ENCODE data around the gene SFT2D1.

The SFT2D1 gene

DNA sequence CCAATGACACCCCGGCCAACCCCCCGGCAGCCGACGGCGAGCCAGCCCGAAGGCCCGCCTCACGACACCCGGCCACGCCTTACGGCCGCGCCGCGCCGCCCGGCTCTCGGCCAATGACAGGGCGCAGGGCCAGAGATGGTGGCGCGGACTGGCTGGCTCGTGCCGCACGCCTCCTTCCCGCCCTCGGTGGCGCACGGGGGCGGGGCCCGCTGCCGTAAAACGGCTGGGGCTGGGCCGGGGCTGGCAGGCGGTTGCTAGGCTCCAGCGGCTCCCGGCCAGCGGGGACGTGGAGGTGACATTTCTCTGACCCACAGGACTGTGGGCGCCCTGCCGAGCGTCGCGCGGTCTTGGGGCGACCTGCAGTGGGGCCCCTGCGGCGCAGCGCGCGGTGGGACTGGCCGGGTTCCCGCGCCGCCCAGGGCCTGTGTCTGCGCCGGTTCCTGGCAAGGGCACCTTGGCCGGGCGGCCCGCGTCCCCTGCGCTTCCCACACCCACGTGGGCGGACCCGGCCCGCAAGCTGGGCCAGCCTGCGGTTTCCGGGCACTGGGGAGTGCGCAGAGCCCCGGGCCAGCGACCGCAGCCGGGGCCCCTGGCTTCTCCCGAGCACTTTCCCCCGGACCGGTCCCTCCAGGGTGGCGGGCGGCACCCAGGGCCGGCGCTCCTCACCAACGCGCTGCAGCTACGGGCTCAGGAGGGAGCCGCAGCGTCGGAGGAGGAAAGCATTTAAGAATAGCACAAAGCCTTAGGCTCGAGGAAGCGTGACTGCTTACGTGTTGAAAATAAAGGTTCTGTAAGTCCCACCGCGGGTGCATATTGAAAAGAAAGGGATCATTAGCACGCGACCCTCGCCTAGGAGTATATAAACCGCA lies 40.8 kb upstream of the SFT2D1 start, which contains the start of gene MPC1:
Gene MPC1 (minus strand): TSS at position 8 of the 869 bp plus-strand sequence. CDS start 64 bp downstream, outside the sequence.
- ChIA-PET POLR2A (no interaction called here), CTCF (interaction anchor here (1.2 to 10.5 kb wide), 4 partner anchors 16 to 70 kb away, joined by 3 to 76 read pairs (median 4); no protein-coding TSS in a partner anchor)
- DNase-seq (ENCODE audit: extremely low spot score), result peak; percentile 97
- TF ChIP-seq, protein P1, sequence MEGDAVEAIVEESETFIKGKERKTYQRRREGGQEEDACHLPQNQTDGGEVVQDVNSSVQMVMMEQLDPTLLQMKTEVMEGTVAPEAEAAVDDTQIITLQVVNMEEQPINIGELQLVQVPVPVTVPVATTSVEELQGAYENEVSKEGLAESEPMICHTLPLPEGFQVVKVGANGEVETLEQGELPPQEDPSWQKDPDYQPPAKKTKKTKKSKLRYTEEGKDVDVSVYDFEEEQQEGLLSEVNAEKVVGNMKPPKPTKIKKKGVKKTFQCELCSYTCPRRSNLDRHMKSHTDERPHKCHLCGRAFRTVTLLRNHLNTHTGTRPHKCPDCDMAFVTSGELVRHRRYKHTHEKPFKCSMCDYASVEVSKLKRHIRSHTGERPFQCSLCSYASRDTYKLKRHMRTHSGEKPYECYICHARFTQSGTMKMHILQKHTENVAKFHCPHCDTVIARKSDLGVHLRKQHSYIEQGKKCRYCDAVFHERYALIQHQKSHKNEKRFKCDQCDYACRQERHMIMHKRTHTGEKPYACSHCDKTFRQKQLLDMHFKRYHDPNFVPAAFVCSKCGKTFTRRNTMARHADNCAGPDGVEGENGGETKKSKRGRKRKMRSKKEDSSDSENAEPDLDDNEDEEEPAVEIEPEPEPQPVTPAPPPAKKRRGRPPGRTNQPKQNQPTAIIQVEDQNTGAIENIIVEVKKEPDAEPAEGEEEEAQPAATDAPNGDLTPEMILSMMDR (IDR thresholded peaks at IDR 0.05; ENCODE audit: control extremely low read depth, extremely low read depth, low read depth, missing control alignments), result no peak

DNA sequence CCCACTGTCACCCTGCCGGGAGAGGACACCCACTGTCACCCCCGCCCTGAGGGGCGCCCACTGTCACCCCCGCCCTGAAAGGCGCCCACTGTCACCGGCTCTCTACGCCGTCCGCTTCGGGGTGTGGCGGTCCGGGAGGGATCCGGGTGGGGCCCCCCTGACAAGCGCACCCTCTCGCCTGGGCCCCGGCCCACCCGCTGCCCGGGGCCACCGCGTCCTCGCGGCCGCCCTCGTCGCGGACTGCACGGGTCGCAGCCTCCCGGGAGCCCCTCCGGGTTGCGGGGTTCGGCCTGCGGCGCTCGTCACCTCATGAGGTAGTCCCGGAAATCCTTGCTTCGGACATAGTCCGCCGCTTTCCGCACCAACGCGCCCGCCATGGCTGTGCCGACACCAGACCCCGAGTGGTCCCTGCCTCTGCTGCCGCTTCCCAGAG lies 40.2 kb upstream of the SFT2D1 start:
- no peak for DNase-seq (ENCODE audit: extremely low spot score)
- TF ChIP-seq, protein P1 (IDR thresholded peaks at IDR 0.05; ENCODE audit: control extremely low read depth, extremely low read depth, low read depth, missing control alignments), result no peak
- ChIA-PET CTCF (no interaction called here), POLR2A (no interaction called here)

DNA sequence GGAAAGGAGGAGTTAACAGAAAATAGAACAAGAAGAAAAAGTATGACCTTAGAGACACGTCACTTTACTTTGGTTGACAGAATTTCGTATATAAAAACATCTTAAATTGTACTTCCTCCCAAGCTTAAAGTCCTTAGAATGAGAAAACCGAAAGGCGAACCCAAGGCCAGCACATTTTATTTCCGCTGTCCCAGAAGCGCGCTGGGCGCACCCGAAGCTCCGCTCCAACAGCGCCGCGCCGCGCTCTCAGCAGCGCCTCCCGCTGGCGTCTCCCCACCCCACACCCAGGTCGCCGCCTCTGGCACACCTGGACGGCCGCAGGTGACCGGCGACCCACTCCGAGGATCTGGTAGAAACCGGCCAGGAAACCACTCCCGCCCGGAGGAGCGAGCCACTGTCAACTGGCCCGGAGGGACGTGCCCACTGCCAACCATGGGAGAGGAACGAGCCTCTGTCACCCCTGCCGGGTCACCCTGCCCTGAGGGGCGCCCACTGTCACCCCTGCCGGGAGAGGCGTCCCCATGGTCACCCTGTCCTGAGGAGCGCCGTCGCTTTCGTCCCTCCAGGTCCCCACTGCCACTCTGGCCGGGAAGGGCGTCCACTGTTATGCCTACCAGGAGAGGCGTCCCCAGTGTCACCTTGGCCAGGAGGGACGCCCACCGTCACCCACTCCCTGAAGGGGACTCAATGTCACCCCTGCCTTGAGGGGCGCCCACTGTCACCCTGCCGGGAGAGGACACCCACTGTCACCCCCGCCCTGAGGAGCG lies 39.6 kb upstream of the SFT2D1 start:
- CTCF ChIA-PET, result interaction anchor here (0.7 to 3.7 kb wide), 40 partner anchors 9 to 225 kb away, joined by 3 to 33 read pairs (median 5); partner anchors contain the start of gene PRR18
- TF ChIP-seq, protein P1 (IDR thresholded peaks at IDR 0.05; ENCODE audit: control extremely low read depth, extremely low read depth, low read depth, missing control alignments), result peak; percentile 92
- POLR2A ChIA-PET, result interaction anchor here (1.1 kb wide), 1 partner anchor 96 kb away, joined by 10 read pairs; no protein-coding TSS in a partner anchor
- peak; percentile 74 for DNase-seq (ENCODE audit: extremely low spot score)

DNA sequence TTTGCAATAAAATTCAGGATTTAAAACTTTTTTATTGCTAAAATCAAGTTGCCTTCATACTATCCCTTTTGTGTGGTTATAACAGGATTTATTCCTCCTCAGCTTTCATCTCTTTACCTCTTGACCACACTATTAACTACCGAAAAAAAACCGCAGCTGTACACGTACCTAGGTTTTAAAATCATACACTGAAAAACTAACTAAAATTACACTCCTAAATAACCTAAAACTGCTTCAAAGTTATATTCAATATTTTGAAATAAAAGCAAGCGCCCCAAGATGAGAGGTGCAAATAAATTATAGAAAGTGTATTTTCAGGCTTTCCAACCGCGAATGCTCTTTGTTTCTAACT lies 39.0 kb upstream of the SFT2D1 start:
- CTCF ChIA-PET, result interaction anchor here (0.7 to 3.7 kb wide), 40 partner anchors 8 to 224 kb away, joined by 3 to 33 read pairs (median 5); partner anchors contain the start of gene PRR18
- POLR2A ChIA-PET, result interaction anchor here (0.6 to 1.1 kb wide), 2 partner anchors 95 to 104 kb away, joined by 6 to 10 read pairs; no protein-coding TSS in a partner anchor
- no peak for DNase-seq (ENCODE audit: extremely low spot score)
- TF ChIP-seq, protein P1 (IDR thresholded peaks at IDR 0.05; ENCODE audit: control extremely low read depth, extremely low read depth, low read depth, missing control alignments), result no peak

DNA sequence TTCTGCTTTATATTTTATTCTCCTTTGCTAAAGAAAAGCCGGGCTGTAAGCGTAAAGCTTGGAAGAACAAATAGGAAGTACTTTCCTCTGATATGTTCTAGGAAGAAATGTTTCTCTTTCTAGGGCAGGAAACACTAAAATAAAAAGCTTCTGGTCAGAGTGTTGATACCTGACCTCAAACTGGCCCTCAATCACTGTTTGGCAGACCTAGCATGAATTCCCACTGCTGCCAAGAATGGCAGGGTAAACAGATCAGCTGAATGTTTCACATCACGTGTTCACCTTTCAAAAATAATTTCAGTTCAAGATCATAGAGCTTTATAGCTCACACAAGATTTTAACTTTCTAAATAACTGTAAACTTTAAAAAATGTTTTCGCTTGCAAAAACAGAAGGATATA lies 37.5 kb upstream of the SFT2D1 start:
- TF ChIP-seq, protein P1 (IDR thresholded peaks at IDR 0.05; ENCODE audit: control extremely low read depth, extremely low read depth, low read depth, missing control alignments), result no peak
- ChIA-PET CTCF (interaction anchor here (1.0 to 4.1 kb wide), 12 partner anchors 13 to 103 kb away, joined by 3 to 33 read pairs (median 13); partner anchors contain the start of gene PRR18), POLR2A (no interaction called here)
- no peak for DNase-seq (ENCODE audit: extremely low spot score)

DNA sequence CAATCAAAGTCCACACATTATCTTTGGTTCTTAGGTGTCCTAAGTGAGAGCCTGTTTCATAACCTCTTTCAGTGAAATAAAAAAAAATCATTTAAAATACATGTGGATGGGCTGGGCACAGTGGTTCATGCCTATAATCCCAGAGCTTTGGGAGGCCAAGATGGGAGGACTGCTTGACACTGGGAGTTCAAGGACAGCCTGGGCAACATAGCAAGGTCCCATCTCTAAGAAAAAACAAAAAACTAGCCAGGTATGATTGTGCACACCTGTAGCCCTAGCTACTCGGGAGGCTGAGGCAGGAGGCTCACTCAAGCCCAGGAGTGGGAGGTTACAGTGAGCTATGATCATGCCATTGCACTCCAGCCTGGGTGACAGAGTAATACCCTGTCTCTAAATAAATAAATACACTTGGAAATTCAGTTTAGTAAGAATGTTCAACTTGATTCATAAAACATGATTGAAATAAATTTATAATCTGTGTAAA lies 36.8 kb upstream of the SFT2D1 start:
- TF ChIP-seq, protein P1 (IDR thresholded peaks at IDR 0.05; ENCODE audit: control extremely low read depth, extremely low read depth, low read depth, missing control alignments), result no peak
- POLR2A ChIA-PET, result no interaction called here
- CTCF ChIA-PET, result interaction anchor here (1.0 to 4.1 kb wide), 10 partner anchors 13 to 102 kb away, joined by 3 to 33 read pairs (median 14); partner anchors contain the start of gene PRR18
- no peak for DNase-seq (ENCODE audit: extremely low spot score)

Measured in GM10248 (cell line).